COLO668 (cell line): ENCODE measurements around the gene ECHS1.
A peak's percentile ranks its signal among the peaks of the same experiment; 100 is the strongest.
"Not testable (repeated sequence)": the region's sequence is repeated elsewhere in the genome, so short reads cannot be mapped to it uniquely, and the experiment has no call there.

Experiments used
- DNase-seq: peaks from one replicate; lab custom pipeline; 2025; ENCODE audit not compliant: unreplicated experiment; lab: John Stamatoyannopoulos, UW

Gene ECHS1

DNA sequence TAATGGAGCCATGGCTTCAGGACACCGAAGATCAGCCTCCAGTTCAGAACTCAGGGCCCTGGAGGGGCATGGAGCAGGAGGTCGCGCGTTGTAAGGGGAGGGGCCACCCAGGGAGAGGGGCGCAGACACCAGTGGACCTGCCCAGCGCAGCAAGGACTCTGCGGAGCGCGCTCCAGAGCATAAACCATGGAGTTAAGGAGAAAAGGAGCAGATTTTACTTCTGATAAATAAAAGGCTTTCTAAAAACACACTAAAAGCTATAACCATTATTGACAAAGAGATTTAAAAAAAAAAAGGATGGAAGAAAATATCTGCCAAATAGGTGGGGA is 47.0 kb downstream of the ECHS1 start:
- DNase-seq: no peak

DNA sequence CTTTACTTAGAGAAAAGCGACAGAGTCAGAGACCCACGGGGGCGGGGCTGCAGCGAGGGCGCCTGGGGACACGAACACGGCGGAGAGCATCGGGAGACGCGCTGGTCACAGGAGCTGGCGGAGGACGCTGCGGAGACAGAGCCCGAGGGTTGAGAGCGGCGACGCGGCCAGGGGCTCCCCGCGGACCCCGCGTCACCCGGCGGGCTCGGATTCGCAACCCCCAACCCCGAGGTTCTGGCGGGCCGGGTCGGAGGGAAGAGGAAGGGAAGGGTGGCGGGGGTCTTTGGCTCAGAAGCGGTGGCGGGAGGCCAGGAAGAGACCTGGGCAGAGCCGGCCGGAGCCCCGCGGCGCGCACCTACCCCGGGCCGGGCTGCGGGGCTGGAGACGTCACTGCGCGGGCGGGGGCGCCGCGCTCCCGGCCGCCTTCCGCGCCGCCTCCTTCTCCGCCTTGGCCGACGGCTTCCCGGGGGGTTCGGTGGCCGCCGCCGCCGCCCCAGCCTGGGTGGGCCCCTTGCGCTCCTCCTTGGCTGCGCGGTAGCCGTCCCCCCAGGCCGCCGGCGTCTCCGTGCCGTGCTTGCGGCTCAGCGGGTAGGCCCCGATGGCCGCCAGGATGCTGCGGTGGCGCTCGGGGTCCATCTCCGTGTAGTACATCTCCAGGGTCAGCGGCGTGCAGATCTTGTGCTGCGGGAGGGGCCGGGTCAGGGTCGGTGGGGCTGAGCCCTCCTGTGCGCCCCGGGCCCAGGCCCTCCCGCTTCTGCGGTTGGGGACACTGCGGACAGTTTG is 47.5 kb downstream of the ECHS1 start:
- peak; percentile 40 for DNase-seq

DNA sequence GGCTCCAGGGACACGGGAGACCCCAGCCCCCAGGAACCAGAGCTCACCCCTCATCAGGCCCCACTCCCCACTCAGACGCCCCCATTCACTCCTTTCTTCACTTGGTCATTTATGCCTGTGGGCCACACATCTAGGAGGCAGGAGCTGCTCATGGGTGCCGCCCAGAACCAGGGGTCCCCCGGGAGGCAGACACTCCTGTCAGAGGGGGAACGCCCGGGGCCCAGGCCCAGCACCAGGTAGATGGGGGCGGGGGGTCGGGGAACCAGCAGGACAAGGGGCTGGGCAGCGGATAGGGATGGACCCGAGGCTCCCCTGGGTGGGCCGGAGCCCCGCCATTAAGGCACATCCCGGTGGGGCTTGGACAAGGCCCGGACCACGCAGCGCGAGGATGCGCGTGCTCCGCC is 48.3 kb downstream of the ECHS1 start:
- DNase-seq: no peak

DNA sequence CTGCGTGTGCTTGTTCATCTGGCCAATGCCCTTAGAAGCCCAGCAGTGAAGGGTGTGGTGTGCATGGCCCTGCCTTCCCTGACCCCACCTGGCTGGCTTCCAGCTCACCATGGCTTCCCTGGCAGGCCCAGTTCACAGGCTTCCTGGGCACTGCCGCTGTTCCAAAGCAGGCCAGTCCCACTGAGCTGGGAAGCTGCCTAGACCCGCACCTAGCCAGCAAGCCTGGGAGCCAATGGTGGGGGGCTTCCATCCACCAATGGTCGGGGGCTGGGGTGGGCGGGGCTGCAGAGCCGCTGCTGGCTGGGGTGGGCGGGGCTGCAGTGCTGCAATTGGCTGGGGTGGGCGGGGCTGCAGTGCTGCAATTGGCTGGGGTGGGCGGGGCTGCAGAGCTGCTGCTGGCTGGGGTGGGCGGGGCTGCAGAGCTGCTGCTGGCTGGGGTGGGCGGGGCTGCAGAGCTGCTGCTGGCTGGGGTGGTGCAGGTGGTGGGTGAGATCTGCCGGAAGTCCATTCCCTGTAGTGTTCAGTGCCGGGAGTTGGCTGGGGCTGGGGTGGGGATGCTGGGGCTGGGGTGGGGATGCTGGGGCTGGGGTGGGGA is 48.9 kb downstream of the ECHS1 start:
- peak; percentile 75 for DNase-seq

DNA sequence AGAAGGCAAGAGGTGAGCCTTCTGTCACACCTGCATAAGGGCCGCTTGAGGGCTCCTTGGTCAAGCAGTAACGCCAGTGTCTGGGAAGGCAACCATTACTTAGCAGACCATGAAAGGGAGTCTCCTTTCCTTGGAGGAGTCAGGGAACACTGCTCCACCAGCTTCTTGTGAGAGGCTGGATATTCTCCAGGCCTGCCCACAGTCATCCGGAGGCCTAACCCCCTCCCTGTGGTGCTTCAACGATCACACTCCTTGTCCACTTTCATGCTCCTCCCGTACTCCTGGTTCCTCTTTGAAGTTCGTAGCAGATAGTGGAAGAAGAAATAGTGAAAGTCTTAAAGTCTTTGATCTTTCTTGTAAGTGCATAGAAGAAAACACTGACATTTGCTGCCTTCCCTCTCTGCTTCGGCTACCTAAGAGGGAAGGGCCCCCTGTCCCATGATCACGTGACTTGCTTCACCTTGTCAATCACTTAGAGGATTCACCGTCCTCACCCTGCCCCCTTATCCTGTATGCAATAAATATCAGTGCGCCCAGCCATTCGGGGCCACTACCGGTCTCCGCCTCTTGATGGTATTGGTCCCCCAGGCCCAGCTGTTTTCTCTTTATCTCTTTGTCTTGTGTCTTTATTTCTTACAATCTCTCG is 51.0 kb downstream of the ECHS1 start:
- DNase-seq: not testable (repeated sequence)

DNA sequence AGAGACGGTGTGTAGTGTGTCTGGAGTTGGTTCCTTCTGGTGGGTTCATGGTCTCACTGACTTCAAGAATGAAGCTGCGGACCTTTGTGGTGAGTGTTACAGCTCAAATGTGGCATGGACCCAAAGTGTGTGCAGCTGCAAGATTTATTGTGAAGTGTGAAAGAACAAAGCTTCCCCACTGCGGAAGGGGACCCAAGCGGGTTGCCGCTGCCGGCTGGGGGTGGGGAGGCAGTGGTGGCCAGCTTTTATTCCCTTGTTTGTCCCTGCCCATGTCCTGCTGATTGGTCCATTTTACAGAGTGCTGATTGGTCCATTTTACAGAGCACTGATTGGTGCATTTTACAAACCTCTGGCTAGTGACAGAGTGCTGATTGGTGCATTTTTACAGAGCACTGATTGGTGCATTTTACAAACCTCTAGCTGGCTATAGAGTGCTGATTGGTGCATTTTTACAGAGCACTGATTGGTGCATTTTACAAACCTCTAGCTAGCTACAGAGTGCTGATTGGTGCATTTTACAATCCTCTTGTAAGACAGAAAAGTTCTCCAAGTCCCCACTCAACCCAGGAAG is 52.2 kb downstream of the ECHS1 start:
- DNase-seq: not testable (repeated sequence)

DNA sequence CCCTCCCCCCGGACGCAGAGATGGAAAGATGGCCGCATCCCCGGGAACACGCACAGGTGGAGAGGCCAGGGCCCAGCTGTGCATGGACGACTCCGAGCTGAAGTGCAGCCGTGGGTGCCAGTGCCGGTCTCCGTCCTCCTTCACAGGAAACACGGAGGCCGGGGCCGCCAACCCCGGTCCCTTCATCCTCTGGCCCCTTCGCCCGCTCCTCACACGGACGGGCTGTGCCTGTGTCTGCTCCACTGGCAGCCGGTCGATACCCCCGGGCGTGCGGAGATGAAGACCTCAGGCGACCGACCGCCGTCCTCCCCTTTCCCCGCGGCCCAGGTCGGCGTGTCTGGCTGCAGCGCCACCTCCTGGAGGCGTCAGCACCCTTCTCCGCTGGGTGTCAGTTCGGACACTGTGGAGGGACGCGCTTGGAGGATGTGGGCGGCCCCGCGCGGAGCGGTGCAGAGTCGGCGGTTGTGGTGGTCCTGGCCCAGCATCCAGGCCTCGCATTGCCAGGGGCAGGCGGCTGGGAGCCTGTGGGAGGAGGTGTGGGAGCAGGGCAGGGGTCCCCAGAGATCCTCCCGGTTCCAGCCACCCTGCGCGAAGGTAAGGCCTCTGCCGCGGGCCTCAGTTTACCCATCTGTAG is 54.5 kb downstream of the ECHS1 start:
- DNase-seq: peak; percentile 73

DNA sequence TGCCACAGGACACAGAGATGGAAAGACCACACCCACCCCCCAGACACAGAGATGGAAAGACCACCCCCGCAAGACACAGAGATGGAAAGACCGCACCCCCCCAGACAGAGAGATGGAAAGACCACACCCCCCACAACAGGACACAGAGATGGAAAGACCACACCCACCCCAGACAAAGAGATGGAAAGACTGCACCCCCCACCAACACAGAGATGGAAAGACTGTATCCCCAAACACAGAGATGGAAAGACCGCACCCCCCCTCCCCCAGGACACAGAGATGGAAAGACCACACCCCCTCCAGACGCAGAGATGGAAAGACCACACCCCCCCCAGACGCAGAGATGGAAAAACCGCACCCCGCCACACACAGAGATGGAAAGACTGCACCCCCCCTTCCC is 56.4 kb downstream of the ECHS1 start:
- DNase-seq: no peak

DNA sequence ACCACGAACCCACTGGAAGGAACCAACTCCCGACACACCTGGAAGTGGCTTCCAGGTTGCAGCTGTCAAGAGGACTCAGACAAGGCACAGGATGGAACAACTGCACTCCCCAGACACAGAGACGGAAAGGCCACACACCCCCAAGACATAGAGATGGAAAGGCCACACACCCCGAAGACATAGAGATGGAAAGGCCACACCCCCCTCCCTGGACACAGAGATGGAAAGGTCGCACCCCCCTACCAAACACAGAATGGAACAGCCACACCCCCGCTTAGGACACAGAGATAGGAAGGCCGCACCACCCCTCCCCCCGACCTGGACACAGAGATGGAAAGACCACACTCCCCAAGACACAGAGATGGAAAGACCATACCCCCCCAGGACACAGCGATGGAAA is 56.9 kb downstream of the ECHS1 start:
- no peak for DNase-seq

DNA sequence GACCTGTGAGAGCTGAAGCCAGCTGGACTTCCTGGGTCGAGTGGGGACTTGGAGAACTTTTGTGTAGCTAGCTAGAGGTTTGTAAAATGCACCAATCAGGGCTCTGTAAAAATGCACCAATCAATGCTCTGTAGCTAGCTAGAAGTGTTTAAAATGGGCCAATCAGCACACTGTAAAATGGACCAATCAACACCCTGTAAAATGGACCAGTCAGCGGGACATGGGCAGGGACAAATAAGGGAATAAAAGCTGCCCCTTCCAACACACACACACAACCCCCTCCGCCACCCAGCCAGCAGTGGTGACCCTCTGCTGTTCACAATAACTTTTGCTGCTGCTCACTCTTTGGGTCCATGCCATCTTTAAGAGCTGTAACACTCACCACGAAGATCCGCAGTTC is 57.3 kb downstream of the ECHS1 start:
- DNase-seq: no peak

DNA sequence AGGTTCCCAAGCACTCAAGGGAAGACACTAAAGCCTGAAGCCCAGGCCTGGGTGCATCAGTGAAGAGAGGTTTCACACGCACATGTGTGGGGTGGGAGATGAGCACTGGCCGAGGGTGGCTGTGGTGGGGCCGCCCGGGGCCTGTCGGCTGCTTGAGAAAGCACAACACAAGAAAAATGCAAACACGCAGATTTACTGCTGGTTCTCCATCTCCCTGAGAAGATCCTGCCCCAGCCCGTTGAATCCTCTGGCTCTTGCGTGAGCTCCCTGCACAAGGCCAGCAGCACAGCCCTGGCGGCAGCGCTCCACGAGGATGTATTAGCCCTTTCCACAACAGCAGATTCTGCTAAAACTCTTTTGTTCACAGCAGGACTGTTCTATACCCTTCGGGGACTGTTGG is 58.2 kb downstream of the ECHS1 start:
- DNase-seq: no peak

DNA sequence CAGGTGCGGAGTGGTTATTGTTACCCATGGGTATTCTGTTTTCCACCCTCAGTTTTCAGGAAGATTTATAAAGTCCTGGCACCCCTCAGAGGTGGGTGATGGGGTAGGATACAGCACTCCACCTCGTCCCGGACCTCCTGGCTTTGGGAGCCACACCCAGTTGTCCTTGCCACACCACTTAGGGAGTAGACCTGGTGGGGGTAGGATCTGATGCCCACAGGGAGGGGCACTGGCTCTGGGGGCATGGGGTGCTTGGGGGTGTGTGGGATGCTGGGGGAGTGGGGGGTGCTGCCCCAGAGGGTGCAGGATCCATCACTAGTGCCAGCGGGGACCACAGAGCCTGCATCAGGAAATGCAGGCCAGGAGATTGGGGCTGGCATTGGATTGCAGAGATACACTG is 60.0 kb downstream of the ECHS1 start:
- DNase-seq: no peak

DNA sequence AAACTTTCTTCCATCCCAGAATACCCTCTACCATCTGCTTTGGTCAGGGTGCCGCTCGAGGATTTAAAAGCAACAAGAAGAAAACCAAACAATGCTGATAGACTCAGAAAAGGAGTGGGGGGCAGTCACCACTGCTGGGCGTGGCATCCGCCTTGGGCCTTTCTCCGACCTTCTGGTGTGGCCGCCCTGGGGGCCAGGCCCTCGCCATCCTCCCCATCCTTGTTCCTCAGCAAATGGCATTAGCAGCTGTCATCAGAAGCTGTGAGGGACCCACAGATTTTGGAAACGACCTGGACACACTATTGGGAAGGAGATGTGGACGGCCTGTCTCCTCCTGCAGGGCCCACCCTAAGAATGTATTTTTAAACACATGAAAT is 60.4 kb downstream of the ECHS1 start:
- no peak for DNase-seq
